ENCODE data around the gene GPR17. TPM values are rescaled to one million over a fixed set of nuclear protein-coding genes. Genes with fewer than 3 reads are reported as not detected.
A peak's percentile ranks its signal among the peaks of the same experiment; 100 is the strongest.

GPR17 gene
- total RNA-seq, 4 donors from 2014 or later: 0.48 to 0.52 TPM; not detected in 2

- WGBS: 75% methylated on average over 7 of the region's 14 CpGs
- peak overlapping the region; percentile 86 for H3K27ac ChIP-seq
- H3K36me3 ChIP-seq: no peaks in the 10 kb centered on the region
- H3K4me1 ChIP-seq: peaks cover 37% of the 10 kb centered on the region
- DNase-seq (ENCODE audit: low spot score in 2 of 2): peak in 1 of 2 donors; percentile 67
- H3K4me3 ChIP-seq: peak overlapping the region; percentile 75
- TF ChIP-seq EP300 (IDR thresholded peaks at IDR 0.05) (no peak), POLR2AphosphoS5 (IDR thresholded peaks at IDR 0.05) (no peak), CTCF (IDR thresholded peaks at IDR 0.05) (no peak), POLR2A (IDR thresholded peaks at IDR 0.05) (no peak)
- H3K9me3 ChIP-seq: no peaks in the 10 kb centered on the region
- peaks cover 15% of the 10 kb centered on the region for H3K27me3 ChIP-seq
These were observed 25.8 kb downstream of the GPR17 start for GRCh38 chr2:127671557-127672302.

DNA sequence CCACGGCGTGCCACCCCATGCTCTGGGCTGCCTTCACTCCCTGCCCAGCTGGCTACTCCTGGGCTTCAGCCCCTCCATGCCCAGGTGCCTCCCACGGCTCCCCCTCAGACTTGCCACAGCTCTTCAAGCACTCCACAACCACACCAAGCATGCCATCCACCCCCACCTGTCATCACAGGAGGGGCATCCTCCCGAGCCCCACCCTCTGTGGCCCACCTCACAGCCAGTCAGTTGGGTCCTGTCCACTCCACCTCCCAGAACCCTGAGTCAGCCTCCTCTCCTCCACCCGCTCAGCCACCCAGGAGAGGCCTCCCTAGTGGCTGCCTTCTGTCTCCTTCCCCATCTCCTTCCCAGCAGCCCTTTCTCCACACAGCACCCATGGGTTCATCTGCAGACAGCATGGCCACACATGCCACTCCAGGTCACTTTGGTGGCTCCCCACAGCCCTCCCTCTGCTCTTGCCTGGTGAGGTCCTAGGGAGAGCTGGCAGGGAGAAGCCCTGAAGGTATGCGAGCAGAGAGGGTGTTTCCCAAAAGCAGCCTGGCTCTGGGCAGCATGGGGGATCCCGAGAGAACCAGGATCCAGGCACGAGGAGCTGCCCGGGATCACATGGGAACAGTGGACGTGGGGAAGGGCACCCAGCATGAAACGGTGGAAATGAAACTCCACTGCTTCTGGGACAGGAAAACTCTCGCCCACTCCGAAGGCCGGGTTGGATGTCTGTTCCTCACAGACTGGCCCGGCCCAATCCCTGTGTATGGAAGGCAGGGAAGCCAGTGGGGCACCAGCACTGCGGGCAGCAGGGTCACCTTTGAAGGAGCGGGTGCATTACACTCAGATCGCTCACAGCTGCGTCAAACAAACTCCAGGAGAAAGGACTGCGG, 26.6 kb downstream of the GPR17 start:
- H3K9me3 ChIP-seq: no peaks in the 10 kb centered on the region
- peaks cover 16% of the 10 kb centered on the region for H3K27me3 ChIP-seq
- no peaks in the 10 kb centered on the region for H3K36me3 ChIP-seq
- peak in 1 of 2 donors; percentile 64 for DNase-seq (ENCODE audit: low spot score in 2 of 2)
- peak overlapping the region; percentile 75 for H3K4me3 ChIP-seq
- WGBS: 60% methylated on average over 20 of the region's 20 CpGs
- peaks cover 37% of the 10 kb centered on the region for H3K4me1 ChIP-seq
- TF ChIP-seq EP300 (IDR thresholded peaks at IDR 0.05) (no peak), POLR2A (IDR thresholded peaks at IDR 0.05) (no peak), POLR2AphosphoS5 (IDR thresholded peaks at IDR 0.05) (no peak), CTCF (IDR thresholded peaks at IDR 0.05) (no peak)
- peak overlapping the region; percentile 86 for H3K27ac ChIP-seq

GRCh38 chr2:127673291-127674069, 27.5 kb downstream of the GPR17 start:
- Histone ChIP-seq H3K4me1 (peaks cover 37% of the 10 kb centered on the region), H3K9me3 (no peaks in the 10 kb centered on the region), H3K36me3 (no peaks in the 10 kb centered on the region), H3K27ac (peak overlapping the region; percentile 86), H3K27me3 (peaks cover 16% of the 10 kb centered on the region), H3K4me3 (peak overlapping the region; percentile 75)
- 69% methylated on average over 10 of the region's 17 CpGs for WGBS
- no peak for TF ChIP-seq POLR2A (IDR thresholded peaks at IDR 0.05)
- no peak for TF ChIP-seq EP300 (IDR thresholded peaks at IDR 0.05)
- TF ChIP-seq POLR2AphosphoS5 (IDR thresholded peaks at IDR 0.05): no peak
- no peak for TF ChIP-seq CTCF (IDR thresholded peaks at IDR 0.05)
- peak in 1 of 2 donors; percentile 63 for DNase-seq (ENCODE audit: low spot score in 2 of 2)

DNA sequence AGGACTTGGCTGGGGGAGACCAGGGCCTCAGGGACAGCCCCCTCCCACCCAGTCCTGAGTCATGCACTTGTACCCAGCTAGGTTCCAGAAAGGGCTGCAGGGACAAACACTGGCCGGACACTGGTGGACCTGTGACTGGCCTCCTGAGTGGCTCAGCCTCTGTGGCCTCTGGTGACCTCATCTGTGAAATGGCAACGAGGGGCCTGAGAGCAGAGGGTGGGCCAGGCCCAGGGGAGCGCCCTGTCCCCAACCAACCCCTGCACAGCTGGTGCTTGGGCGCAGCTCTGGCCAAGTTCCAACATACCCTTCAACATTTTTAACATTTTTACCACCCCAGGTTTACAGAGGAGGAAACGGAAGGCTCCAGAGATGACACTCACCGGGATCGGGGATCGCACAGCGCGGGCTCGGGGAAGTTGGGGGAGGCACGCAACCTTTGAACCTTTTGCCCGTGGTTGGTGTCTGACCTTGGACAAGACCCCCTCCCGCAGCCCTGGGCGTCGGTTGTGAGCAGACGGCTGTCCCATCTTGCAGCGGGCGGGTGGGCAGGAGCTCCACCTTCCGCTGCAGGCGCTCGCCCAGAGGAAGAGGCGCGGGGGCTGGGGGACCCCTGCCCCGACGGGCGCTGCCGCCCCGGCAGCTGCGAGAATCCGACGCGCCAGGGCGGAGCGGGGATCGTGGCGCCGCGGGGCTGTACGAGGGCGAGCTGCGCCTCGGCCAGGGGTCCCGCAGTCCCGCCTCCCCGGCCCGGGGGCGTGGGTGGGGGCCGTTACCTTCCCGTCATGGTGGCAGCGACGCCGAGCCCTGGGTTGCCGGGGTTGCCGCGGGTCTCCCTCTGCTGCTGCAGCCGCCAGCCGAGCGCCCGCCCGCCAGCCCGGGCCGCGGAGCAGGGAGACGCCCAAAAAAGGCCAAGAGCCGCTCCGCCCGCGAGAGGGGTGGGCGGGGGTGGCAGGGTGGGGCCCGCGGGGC, 28.6 kb downstream of the GPR17 start:
- H3K36me3 ChIP-seq: no peaks in the 10 kb centered on the region
- no peaks in the 10 kb centered on the region for H3K9me3 ChIP-seq
- TF ChIP-seq POLR2AphosphoS5 (IDR thresholded peaks at IDR 0.05) (no peak), CTCF (IDR thresholded peaks at IDR 0.05) (no peak), POLR2A (IDR thresholded peaks at IDR 0.05) (no peak), EP300 (IDR thresholded peaks at IDR 0.05) (no peak)
- H3K4me1 ChIP-seq: peaks cover 37% of the 10 kb centered on the region
- H3K4me3 ChIP-seq: peak overlapping the region; percentile 75
- peaks cover 16% of the 10 kb centered on the region for H3K27me3 ChIP-seq
- DNase-seq (ENCODE audit: low spot score in 2 of 2): peak in 1 of 2 donors; percentile 65
- H3K27ac ChIP-seq: peak overlapping the region; percentile 86
- 7% methylated on average over 11 of the region's 72 CpGs for WGBS

All from suprapubic skin (tissue), 4 donors.